ENCODE data around the gene TMEM254.

Gene TMEM254

DNA sequence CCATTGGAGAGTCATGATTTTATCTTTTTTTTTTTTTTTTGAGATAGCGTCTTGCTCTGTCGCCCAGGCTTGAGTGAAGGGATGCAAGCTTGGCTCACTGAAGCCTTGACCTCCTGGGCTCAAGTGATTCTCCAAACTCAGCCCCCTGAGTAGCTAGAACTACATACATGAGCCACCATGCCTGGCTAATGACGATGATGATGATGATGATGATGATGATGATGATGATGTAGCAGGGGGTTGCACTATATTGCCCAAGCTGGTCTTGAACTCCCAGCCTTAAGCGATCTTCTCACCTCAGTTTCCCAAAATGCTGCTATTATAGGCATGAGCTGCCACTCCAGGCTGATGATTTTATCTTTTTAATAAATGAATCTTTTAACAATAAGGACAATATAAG lies 40.2 kb downstream of the TMEM254 start:
- Histone ChIP-seq H3K27me3 (no peaks in the 10 kb centered on the region), H3K4me1 (no peaks in the 10 kb centered on the region), H3K9me3 (no peaks in the 10 kb centered on the region), H3K36me3 (no peaks in the 10 kb centered on the region), H3K4me3 (ENCODE audit: low read depth, low read length) (no peak overlapping the region)
- TF ChIP-seq, protein P1, sequence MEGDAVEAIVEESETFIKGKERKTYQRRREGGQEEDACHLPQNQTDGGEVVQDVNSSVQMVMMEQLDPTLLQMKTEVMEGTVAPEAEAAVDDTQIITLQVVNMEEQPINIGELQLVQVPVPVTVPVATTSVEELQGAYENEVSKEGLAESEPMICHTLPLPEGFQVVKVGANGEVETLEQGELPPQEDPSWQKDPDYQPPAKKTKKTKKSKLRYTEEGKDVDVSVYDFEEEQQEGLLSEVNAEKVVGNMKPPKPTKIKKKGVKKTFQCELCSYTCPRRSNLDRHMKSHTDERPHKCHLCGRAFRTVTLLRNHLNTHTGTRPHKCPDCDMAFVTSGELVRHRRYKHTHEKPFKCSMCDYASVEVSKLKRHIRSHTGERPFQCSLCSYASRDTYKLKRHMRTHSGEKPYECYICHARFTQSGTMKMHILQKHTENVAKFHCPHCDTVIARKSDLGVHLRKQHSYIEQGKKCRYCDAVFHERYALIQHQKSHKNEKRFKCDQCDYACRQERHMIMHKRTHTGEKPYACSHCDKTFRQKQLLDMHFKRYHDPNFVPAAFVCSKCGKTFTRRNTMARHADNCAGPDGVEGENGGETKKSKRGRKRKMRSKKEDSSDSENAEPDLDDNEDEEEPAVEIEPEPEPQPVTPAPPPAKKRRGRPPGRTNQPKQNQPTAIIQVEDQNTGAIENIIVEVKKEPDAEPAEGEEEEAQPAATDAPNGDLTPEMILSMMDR (IDR thresholded peaks at IDR 0.05; ENCODE audit: low read depth, low read length), result no peak
- no peak for DNase-seq

DNA sequence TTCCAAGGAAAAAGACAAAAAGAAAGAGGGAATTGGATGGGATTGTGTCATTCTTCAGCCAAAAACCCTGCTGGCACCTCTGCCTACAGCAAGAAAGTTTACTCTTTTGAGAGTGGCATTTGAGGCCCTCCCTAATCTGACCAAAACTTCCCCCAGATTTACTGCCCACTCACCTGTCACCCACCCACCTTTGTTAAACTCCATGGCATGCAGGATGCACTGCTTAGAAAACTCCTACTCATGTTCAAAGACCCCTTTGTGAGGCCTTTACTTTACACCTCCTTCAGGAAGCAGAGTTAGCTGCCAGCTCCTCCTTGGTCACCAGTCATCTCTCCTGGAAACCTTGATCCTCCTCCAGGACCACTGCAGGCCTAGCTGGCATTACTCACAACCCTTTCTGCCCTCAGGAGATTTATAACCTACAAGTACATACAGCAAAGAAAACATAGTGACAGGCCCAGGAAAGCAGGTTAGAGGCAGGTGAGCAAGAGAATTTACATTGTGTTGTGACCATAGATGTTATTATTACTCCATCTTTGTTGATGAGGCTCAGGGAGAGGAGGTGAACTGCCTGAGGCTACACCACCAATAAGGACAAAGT lies 43.7 kb downstream of the TMEM254 start:
- Histone ChIP-seq H3K27me3 (no peaks in the 10 kb centered on the region), H3K4me3 (ENCODE audit: low read depth, low read length) (no peak overlapping the region), H3K36me3 (no peaks in the 10 kb centered on the region), H3K9me3 (no peaks in the 10 kb centered on the region), H3K4me1 (no peaks in the 10 kb centered on the region)
- DNase-seq, result no peak
- TF ChIP-seq, protein P1 (IDR thresholded peaks at IDR 0.05; ENCODE audit: low read depth, low read length), result no peak

DNA sequence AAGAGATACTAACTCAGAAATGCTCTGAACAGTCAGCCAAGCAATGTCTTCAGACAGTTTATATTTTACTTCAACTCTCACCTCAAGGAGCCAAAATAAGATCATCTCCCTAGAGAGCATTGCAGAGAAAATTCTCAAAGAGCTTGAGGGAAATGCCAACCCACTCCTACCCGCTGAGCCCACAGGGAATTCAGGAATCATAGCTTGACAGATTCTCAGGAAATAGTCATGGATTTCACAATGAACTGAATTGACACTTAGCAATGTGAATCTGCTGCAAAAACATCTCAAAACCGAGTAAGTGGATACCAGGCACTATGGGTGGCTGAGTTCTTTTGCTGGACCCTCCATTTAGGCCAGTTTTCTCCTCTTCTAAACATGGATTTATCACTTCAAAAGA lies 44.3 kb downstream of the TMEM254 start:
- no peaks in the 10 kb centered on the region for H3K9me3 ChIP-seq
- no peaks in the 10 kb centered on the region for H3K27me3 ChIP-seq
- DNase-seq, result no peak
- no peak overlapping the region for H3K4me3 ChIP-seq (ENCODE audit: low read depth, low read length)
- no peaks in the 10 kb centered on the region for H3K4me1 ChIP-seq
- H3K36me3 ChIP-seq, result no peaks in the 10 kb centered on the region
- TF ChIP-seq, protein P1 (IDR thresholded peaks at IDR 0.05; ENCODE audit: low read depth, low read length), result no peak

DNA sequence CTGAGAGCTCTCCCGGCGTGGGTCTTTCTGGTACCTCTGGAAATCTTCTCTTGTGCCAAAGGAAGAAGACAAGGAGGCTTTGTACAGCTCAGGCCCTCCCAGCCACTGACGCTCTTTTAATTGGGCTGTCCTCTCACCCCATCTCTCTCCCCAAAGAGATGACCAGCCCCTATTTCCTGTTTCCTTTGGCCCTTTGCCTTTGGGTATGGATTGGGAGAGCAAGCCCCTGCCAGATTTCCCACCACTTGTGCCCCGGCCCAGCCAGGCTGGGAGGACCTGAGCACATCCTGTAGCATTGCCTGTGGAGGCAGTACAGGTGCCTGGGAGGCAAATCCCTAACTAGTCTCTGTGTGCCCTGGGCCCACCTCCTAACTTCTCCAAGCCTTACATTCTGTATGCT lies 48.4 kb downstream of the TMEM254 start:
- H3K4me3 ChIP-seq (ENCODE audit: low read depth, low read length), result no peak overlapping the region
- H3K27me3 ChIP-seq, result no peaks in the 10 kb centered on the region; the same call in 1 of the 2 replicates
- H3K36me3 ChIP-seq, result no peaks in the 10 kb centered on the region
- no peaks in the 10 kb centered on the region for H3K9me3 ChIP-seq
- H3K4me1 ChIP-seq, result no peaks in the 10 kb centered on the region
- TF ChIP-seq, protein P1 (IDR thresholded peaks at IDR 0.05; ENCODE audit: low read depth, low read length), result no peak
- no peak for DNase-seq

DNA sequence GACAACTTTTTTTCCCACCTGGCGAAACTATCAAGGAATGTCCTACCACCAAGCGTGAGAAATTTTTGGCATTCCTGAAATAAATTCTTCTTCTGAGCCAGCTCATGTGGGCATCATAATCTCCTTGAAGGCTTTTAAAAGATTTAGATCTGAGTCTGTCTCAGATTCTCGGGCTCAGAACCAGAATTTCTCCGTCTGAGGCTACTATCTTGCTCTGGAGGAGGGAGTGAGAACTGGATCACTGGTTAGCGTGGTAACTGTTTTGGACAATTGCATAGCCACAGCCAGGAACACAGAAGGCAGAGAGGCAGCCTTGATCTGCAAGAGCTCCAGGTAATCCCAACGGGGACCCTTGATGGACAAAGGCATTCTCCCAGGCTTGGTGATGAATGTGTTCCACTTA lies 53.0 kb downstream of the TMEM254 start:
- DNase-seq, result no peak
- no peaks in the 10 kb centered on the region for H3K36me3 ChIP-seq
- TF ChIP-seq, protein P1 (IDR thresholded peaks at IDR 0.05; ENCODE audit: low read depth, low read length), result no peak
- no peak overlapping the region for H3K4me3 ChIP-seq (ENCODE audit: low read depth, low read length)
- H3K27me3 ChIP-seq, result peaks cover 12% of the 10 kb centered on the region
- no peaks in the 10 kb centered on the region for H3K4me1 ChIP-seq
- H3K9me3 ChIP-seq, result no peaks in the 10 kb centered on the region

DNA sequence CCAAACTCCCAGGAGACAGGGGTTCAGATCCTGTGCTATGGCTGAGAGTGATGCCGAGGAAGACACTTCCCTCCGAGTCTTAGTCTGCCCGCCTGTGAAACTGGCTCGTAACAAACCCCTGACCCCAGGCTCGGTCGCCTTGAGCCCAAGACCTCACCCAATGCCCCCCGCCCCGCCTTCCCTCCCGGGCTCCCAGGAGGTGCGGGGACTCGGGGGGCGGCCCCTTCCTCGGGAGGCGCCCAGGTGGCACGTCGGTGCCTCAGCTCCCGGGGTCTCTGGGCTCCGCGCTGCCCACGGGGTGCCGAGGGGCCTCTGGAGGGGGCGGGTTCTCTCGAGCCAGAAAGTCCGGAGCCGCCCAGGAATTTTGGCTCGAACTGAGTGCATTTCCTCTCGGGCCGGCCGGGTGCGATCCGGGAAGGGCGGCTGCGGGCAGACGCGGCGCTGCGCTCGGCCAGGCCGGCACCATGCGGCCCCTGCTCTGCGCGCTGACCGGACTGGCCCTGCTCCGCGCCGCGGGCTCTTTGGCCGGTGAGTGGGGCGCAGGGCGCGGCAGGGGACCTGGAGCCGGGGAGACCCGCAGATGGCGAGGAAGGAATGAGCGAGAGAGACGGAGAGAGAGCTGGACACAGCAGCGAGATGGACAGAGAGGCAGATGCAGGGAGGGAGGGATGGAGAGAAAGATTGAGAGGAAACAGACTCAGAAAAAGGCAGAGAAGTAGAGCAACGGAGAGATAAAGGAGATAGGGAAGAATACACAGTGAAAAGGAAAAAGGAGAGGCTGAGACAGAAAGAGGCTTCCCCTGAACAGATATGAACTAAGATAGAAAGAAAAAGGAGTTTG lies 54.1 kb downstream of the TMEM254 start, which contains the start of gene PLAC9:
Gene PLAC9 (plus strand): TSS at position 432 of the 841 bp plus-strand sequence. CDS start 33 bp downstream, at position 465.
- H3K36me3 ChIP-seq, result no peaks in the 10 kb centered on the region
- peaks cover 12% of the 10 kb centered on the region for H3K27me3 ChIP-seq
- no peak for DNase-seq
- H3K9me3 ChIP-seq, result no peaks in the 10 kb centered on the region
- TF ChIP-seq, protein P1 (IDR thresholded peaks at IDR 0.05; ENCODE audit: low read depth, low read length), result no peak
- no peak within 1 kb of the TSS for H3K4me3 ChIP-seq (ENCODE audit: low read depth, low read length)
- H3K4me1 ChIP-seq, result no peaks in the 10 kb centered on the region
